NCI-H1436 (cell line): Measurements from ENCODE around the gene ABHD16A.

ENCODE experiments used
- DNase-seq: peaks from one replicate; lab custom pipeline; 2025; lab: John Stamatoyannopoulos, UW

Gene ABHD16A

GRCh38 chr6:31702819-31703716 lies at the start of gene ABHD16A:
TSS of gene ABHD16A (minus strand) at chr6:31703324. CDS start at chr6:31703281, 43 bp downstream.
- DNase-seq: peak; percentile 95

GRCh38 chr6:31752739-31753319 lies 49.7 kb upstream of the ABHD16A start:
- DNase-seq: no peak

GRCh38 chr6:31750411-31751022 lies 47.4 kb upstream of the ABHD16A start:
- DNase-seq: no peak

- DNase-seq: no peak
Observed at GRCh38 chr6:31749301-31750036, 46.3 kb upstream of the ABHD16A start.

- no peak for DNase-seq
Observed at GRCh38 chr6:31744422-31744821, 41.3 kb upstream of the ABHD16A start.

- no peak for DNase-seq
Observed at GRCh38 chr6:31742894-31743293, 39.8 kb upstream of the ABHD16A start.

- no peak for DNase-seq
Observed at GRCh38 chr6:31741815-31742214, 38.7 kb upstream of the ABHD16A start.

GRCh38 chr6:31740397-31741223 lies 37.5 kb upstream of the ABHD16A start:
- DNase-seq: peak; percentile 42

GRCh38 chr6:31739639-31740396 lies 36.7 kb upstream of the ABHD16A start, which contains the start of gene MSH5:
TSS of gene MSH5 (plus strand) at chr6:31740005. CDS start at chr6:31740467, 462 bp downstream.
- DNase-seq: peak; percentile 98

GRCh38 chr6:31737991-31738979 lies 35.2 kb upstream of the ABHD16A start:
- peak; percentile 31 for DNase-seq

- peak; percentile 39 for DNase-seq
Observed at GRCh38 chr6:31737315-31737990, 34.3 kb upstream of the ABHD16A start.

- no peak for DNase-seq
Observed at GRCh38 chr6:31736768-31737314, 33.7 kb upstream of the ABHD16A start.

GRCh38 chr6:31736021-31736767 lies 33.1 kb upstream of the ABHD16A start, which contains the start of gene CLIC1:
TSS of gene CLIC1 (minus strand) at chr6:31736530. CDS start at chr6:31736300, 230 bp downstream.
- peak; percentile 69 for DNase-seq

- no peak for DNase-seq
Observed at GRCh38 chr6:31734821-31735406, 31.8 kb upstream of the ABHD16A start.

- DNase-seq: no peak
Observed at GRCh38 chr6:31734247-31734820, 31.2 kb upstream of the ABHD16A start.

- no peak for DNase-seq
Observed at GRCh38 chr6:31733734-31734133, 30.6 kb upstream of the ABHD16A start.

- no peak for DNase-seq
Observed at GRCh38 chr6:31732029-31732428, 28.9 kb upstream of the ABHD16A start.
